Sigmoid colon (tissue), 4 donors: ENCODE data around the gene TMED5.

Experiments
- EP300 ChIP-seq, 4 donors: sonication (generic); formaldehyde crosslinking; IDR thresholded peaks; one replicate each; pipeline ENCODE4 v1.6.1; 2017; ENCODE audit warnings: antibody characterized with exemption in 4 of 4
- POLR2A ChIP-seq, 2 donors: fragments of 450-650 bp; IDR thresholded peaks; one replicate each; pipeline ENCODE4 v1.6.1; 2016; ENCODE audit warnings: antibody characterized with exemption in 2 of 2, mild to moderate bottlenecking in 2 of 2, moderate library complexity in 2 of 2
- TF ChIP-seq, protein P1 (sequence below), 4 experiments: fragments of 450-650 bp in 3 of 4; fragments of 200-600 bp in 1 of 4; IDR thresholded peaks; one replicate each; pipeline ENCODE4 v1.5.1; 2016 to 2019; ENCODE audit warnings: antibody characterized with exemption in 4 of 4, mild to moderate bottlenecking in 3 of 4, moderate library complexity in 2 of 4

DNA sequence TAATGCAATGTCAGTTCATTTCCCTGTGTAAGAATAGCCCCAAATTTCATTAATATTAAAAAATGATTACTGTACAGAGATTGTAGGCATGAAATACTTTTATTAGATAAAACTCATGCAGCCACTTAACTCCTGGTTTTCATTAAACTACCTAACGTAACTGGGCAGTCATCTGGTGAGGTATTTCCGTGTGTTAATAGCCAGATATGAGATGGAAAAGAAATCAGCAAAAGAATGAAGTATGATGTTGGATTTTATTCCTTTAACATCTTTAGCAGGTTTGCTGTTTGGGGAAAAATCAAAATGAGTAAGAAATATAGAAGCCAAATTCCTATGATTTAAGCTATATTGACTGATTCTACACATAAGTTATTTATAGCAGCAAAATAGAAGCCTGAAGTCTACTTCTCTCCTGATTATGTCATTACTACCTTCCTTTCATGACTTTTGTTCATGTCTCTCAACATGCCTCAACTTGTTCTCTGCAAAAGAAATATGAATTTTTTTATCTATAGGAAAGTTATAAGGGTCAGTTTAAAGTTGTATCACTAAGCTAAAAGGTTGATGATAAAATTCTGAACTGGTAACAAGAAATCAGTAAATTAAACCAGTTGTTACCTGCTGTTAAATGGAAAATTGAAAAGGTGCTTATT lies 42.9 kb upstream of the TMED5 start:
- TF ChIP-seq, protein P1, sequence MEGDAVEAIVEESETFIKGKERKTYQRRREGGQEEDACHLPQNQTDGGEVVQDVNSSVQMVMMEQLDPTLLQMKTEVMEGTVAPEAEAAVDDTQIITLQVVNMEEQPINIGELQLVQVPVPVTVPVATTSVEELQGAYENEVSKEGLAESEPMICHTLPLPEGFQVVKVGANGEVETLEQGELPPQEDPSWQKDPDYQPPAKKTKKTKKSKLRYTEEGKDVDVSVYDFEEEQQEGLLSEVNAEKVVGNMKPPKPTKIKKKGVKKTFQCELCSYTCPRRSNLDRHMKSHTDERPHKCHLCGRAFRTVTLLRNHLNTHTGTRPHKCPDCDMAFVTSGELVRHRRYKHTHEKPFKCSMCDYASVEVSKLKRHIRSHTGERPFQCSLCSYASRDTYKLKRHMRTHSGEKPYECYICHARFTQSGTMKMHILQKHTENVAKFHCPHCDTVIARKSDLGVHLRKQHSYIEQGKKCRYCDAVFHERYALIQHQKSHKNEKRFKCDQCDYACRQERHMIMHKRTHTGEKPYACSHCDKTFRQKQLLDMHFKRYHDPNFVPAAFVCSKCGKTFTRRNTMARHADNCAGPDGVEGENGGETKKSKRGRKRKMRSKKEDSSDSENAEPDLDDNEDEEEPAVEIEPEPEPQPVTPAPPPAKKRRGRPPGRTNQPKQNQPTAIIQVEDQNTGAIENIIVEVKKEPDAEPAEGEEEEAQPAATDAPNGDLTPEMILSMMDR (IDR thresholded peaks at IDR 0.05): no peak
- TF ChIP-seq POLR2A (IDR thresholded peaks at IDR 0.05): no peak
- no peak for TF ChIP-seq EP300 (IDR thresholded peaks at IDR 0.05)
